Fibroblast of villous mesenchyme (primary cell): ENCODE data around the gene MPRIP. TPM values are rescaled to one million over a fixed set of nuclear protein-coding genes. Genes with fewer than 3 reads are reported as not detected.
"Not testable (repeated sequence)": the region's sequence is repeated elsewhere in the genome, so short reads cannot be mapped to it uniquely, and the experiment has no call there.

Source experiments
- DNase-seq: peaks from one replicate; pipeline ENCODE4 v3.0.0-alpha.2; 2010; ENCODE audit warnings: low read depth
- H3K4me3 ChIP-seq: 2 replicates; pipeline ENCODE4 v1.5.1; 2011; ENCODE audit warnings: low read depth, mild to moderate bottlenecking, low read length
- CTCF ChIP-seq: IDR thresholded peaks from 2 replicates; pipeline ENCODE4 v1.5.1; 2012; ENCODE audit warnings: low read depth, mild to moderate bottlenecking, low read length; ENCODE audit not compliant: insufficient read depth
- total RNA-seq: library from RNA; depleted of rRNA; stranded (reverse); fragments of >200 nt; gene quantifications from 2 replicates; pipeline ENCODE4 v1.2.3, GENCODE V29; 2012

Gene MPRIP
- total RNA-seq, 1 donor: 178 TPM

- TF ChIP-seq CTCF: no peak
- no peak for DNase-seq
- no peak overlapping the region for H3K4me3 ChIP-seq
These were observed 143.8 kb downstream of the MPRIP start for GRCh38 chr17:17186051-17186450.

GRCh38 chr17:17186551-17187505 is 144.6 kb downstream of the MPRIP start:
- no peak for DNase-seq
- TF ChIP-seq CTCF: no peak
- no peak overlapping the region for H3K4me3 ChIP-seq

GRCh38 chr17:17188586-17188985 is 146.3 kb downstream of the MPRIP start:
- H3K4me3 ChIP-seq: no peak overlapping the region
- no peak for DNase-seq
- TF ChIP-seq CTCF: no peak

GRCh38 chr17:17189559-17189958 is 147.3 kb downstream of the MPRIP start:
- DNase-seq: no peak

GRCh38 chr17:17190188-17190587 is 147.9 kb downstream of the MPRIP start:
- no peak for DNase-seq
- TF ChIP-seq CTCF: no peak
- H3K4me3 ChIP-seq: no peak overlapping the region

More at GRCh38 chr17:17189559-17189958, 147.3 kb downstream of the MPRIP start:
- no peak for TF ChIP-seq CTCF
- H3K4me3 ChIP-seq: no peak overlapping the region

- H3K4me3 ChIP-seq: no peak overlapping the region
- peak; percentile 86 for DNase-seq
- TF ChIP-seq CTCF: no peak
These were observed 149.1 kb downstream of the MPRIP start for GRCh38 chr17:17191346-17191792.

- no peak for TF ChIP-seq CTCF
- peak; percentile 63 for DNase-seq
These were observed 149.7 kb downstream of the MPRIP start for GRCh38 chr17:17191961-17192381.

GRCh38 chr17:17195466-17195865 is 153.2 kb downstream of the MPRIP start:
- not testable (repeated sequence) for DNase-seq, H3K4me3 ChIP-seq

More at GRCh38 chr17:17191961-17192381, 149.7 kb downstream of the MPRIP start:
- no peak overlapping the region for H3K4me3 ChIP-seq
